Astrocyte (in vitro differentiated cells and primary cell): ENCODE results near the gene NBPF1. TPM values are rescaled to one million over a fixed set of nuclear protein-coding genes. Genes with fewer than 3 reads are reported as not detected.
"Not testable (repeated sequence)": the region's sequence is repeated elsewhere in the genome, so short reads cannot be mapped to it uniquely, and the experiment has no call there.

Experiments used
- DNase-seq: peaks from one replicate; pipeline ENCODE4 v3.0.0-alpha.2; 2010; ENCODE audit warnings: low read depth
- FAIRE-seq: peaks from 2 replicates; lab custom pipeline; 2011; peaks lifted over from hg19 to GRCh38; lab: Jason Lieb, UNC
- H2AFZ ChIP-seq: 2 replicates; pipeline ENCODE4 v1.6.0; 2012; ENCODE audit warnings: low read depth, low read length, inconsistent platforms
- H3K27ac ChIP-seq: 2 replicates; pipeline ENCODE4 v1.5.1; 2011; ENCODE audit warnings: low read depth, low read length, inconsistent platforms
- H3K27me3 ChIP-seq: 2 replicates; pipeline ENCODE4 v1.6.0; 2011; ENCODE audit warnings: low read length, inconsistent platforms; ENCODE audit not compliant: insufficient read depth
- H3K36me3 ChIP-seq: 2 replicates; pipeline ENCODE4 v1.5.1; 2011; ENCODE audit warnings: low read length, inconsistent platforms; ENCODE audit not compliant: insufficient read depth
- H3K4me1 ChIP-seq: 2 replicates; pipeline ENCODE4 v1.5.1; 2011; ENCODE audit warnings: low read length, inconsistent platforms; ENCODE audit not compliant: insufficient read depth
- H3K4me2 ChIP-seq: 2 replicates; pipeline ENCODE4 v1.6.0; 2012; ENCODE audit warnings: low read length, inconsistent platforms
- H3K4me3 ChIP-seq: 2 replicates; pipeline ENCODE4 v1.5.1; 2011; ENCODE audit warnings: low read depth, mild to moderate bottlenecking, low read length, inconsistent platforms; ENCODE audit not compliant: insufficient read depth
- H3K79me2 ChIP-seq: 2 replicates; pipeline ENCODE4 v1.6.0; 2012; ENCODE audit warnings: mild to moderate bottlenecking, low read length, inconsistent platforms; ENCODE audit not compliant: insufficient read depth
- H3K9ac ChIP-seq: 2 replicates; pipeline ENCODE4 v1.6.0; 2012; ENCODE audit warnings: mild to moderate bottlenecking, low read length, inconsistent platforms
- H3K9me3 ChIP-seq: 2 replicates; pipeline ENCODE4 v1.5.1; 2012; ENCODE audit warnings: low read depth, mild to moderate bottlenecking, low read length, inconsistent platforms; ENCODE audit not compliant: insufficient read depth
- H4K20me1 ChIP-seq: 2 replicates; pipeline ENCODE4 v1.6.0; 2012; ENCODE audit warnings: low read length, inconsistent platforms; ENCODE audit not compliant: insufficient read depth
- H3K27ac Mint-ChIP-seq: one replicate; pipeline ENCODE4 v1.8.0; 2021; ENCODE audit warnings: mild to moderate bottlenecking, mixed read lengths; ENCODE audit not compliant: unreplicated experiment
- H3K27me3 Mint-ChIP-seq: one replicate; pipeline ENCODE4 v1.8.0; 2021; ENCODE audit warnings: low read depth, mixed read lengths; ENCODE audit not compliant: unreplicated experiment
- H3K36me3 Mint-ChIP-seq: one replicate; pipeline ENCODE4 v1.8.0; 2021; ENCODE audit warnings: low read depth, mixed read lengths; ENCODE audit not compliant: unreplicated experiment
- H3K4me1 Mint-ChIP-seq: one replicate; pipeline ENCODE4 v1.8.0; 2021; ENCODE audit warnings: low read depth, mixed read lengths; ENCODE audit not compliant: unreplicated experiment
- H3K4me3 Mint-ChIP-seq: one replicate; pipeline ENCODE4 v1.8.0; 2021; ENCODE audit warnings: mild to moderate bottlenecking, moderate library complexity, mixed read lengths; ENCODE audit not compliant: unreplicated experiment
- H3K9me3 Mint-ChIP-seq: one replicate; pipeline ENCODE4 v1.8.0; 2021; ENCODE audit warnings: mild to moderate bottlenecking, mixed read lengths; ENCODE audit not compliant: unreplicated experiment
- CTCF ChIP-seq: IDR thresholded peaks from 2 replicates; pipeline ENCODE4 v1.5.1; 2011; ENCODE audit warnings: low read depth, mild to moderate bottlenecking, inconsistent platforms, low read length, moderate library complexity; ENCODE audit not compliant: insufficient read depth
- EZH2 ChIP-seq: IDR thresholded peaks from 2 replicates; pipeline ENCODE4 v1.6.1; 2012; ENCODE audit warnings: mild to moderate bottlenecking, low read length, inconsistent platforms; ENCODE audit not compliant: insufficient read depth
- total RNA-seq: library from RNA; stranded (reverse); gene quantifications from 2 replicates; pipeline ENCODE4 v1.2.1, GENCODE V29; 2021

NBPF1 gene
- total RNA-seq, 1 donor from 2014 or later = 23.1 TPM

- Histone ChIP-seq H3K4me2 (peak overlapping the region; percentile 89), H2AFZ (peak overlapping the region; percentile 99), H3K79me2 (peaks cover 45% of the 10 kb centered on the region), H3K4me1 (peaks cover 19% of the 10 kb centered on the region), H3K4me3 (peak overlapping the region; percentile 86), H3K9ac (peak overlapping the region; percentile 88), H3K27ac (peak overlapping the region; percentile 79)
- not testable (repeated sequence) for H3K27me3 ChIP-seq, H3K27ac Mint-ChIP-seq, H4K20me1 ChIP-seq, H3K4me1 Mint-ChIP-seq, FAIRE-seq, H3K36me3 ChIP-seq, H3K4me3 Mint-ChIP-seq, H3K9me3 ChIP-seq, H3K27me3 Mint-ChIP-seq, H3K9me3 Mint-ChIP-seq, H3K36me3 Mint-ChIP-seq
- TF ChIP-seq CTCF = peak; percentile 24
- peak; percentile 95 for DNase-seq
These were observed 31.3 kb upstream of the NBPF1 start for GRCh38 chr1:16644482-16645270.

GRCh38 chr1:16644193-16644481 lies 30.8 kb upstream of the NBPF1 start:
- Histone ChIP-seq H3K79me2 (peaks cover 51% of the 10 kb centered on the region), H2AFZ (peak overlapping the region; percentile 99), H3K4me2 (peak overlapping the region; percentile 89), H3K9me3 (no peaks in the 10 kb centered on the region), H3K27me3 (no peaks in the 10 kb centered on the region), H3K4me3 (peak overlapping the region; percentile 86), H3K4me1 (peaks cover 19% of the 10 kb centered on the region), H3K9ac (peak overlapping the region; percentile 88), H3K36me3 (no peaks in the 10 kb centered on the region), H4K20me1 (peaks cover 10% of the 10 kb centered on the region), H3K27ac (peak overlapping the region; percentile 79)
- Mint-ChIP-seq H3K27me3 (peaks cover 5% of the 10 kb centered on the region), H3K36me3 (no peaks in the 10 kb centered on the region), H3K4me1 (no peaks in the 10 kb centered on the region), H3K27ac (no peak overlapping the region), H3K4me3 (no peak overlapping the region), H3K9me3 (no peaks in the 10 kb centered on the region)
- TF ChIP-seq CTCF (no peak), EZH2 (peak; percentile 52)
- DNase-seq (no peak), FAIRE-seq (no peak)

GRCh38 chr1:16643476-16644192 lies 30.3 kb upstream of the NBPF1 start:
- H3K27ac ChIP-seq = peak overlapping the region; percentile 79
- H2AFZ ChIP-seq = peak overlapping the region; percentile 99
- H3K36me3 ChIP-seq, H3K27me3 ChIP-seq, H3K9me3 Mint-ChIP-seq, H3K4me3 Mint-ChIP-seq, DNase-seq, H3K27ac Mint-ChIP-seq, H3K27me3 Mint-ChIP-seq, H3K4me1 Mint-ChIP-seq, H3K9me3 ChIP-seq, H3K36me3 Mint-ChIP-seq, FAIRE-seq: not testable (repeated sequence)
- peak overlapping the region; percentile 86 for H3K4me3 ChIP-seq
- peaks cover 15% of the 10 kb centered on the region for H4K20me1 ChIP-seq
- peaks cover 55% of the 10 kb centered on the region for H3K79me2 ChIP-seq
- peaks cover 19% of the 10 kb centered on the region for H3K4me1 ChIP-seq
- peak overlapping the region; percentile 89 for H3K4me2 ChIP-seq
- peak overlapping the region; percentile 88 for H3K9ac ChIP-seq

GRCh38 chr1:16643001-16643411 lies 29.6 kb upstream of the NBPF1 start:
- not testable (repeated sequence) for FAIRE-seq, H3K27me3 ChIP-seq, H3K36me3 ChIP-seq, H2AFZ ChIP-seq, H3K9me3 ChIP-seq, H3K27ac ChIP-seq, H3K9me3 Mint-ChIP-seq, DNase-seq, H3K4me3 Mint-ChIP-seq, H3K27ac Mint-ChIP-seq, H3K36me3 Mint-ChIP-seq, H3K27me3 Mint-ChIP-seq, H3K4me1 Mint-ChIP-seq, H3K4me3 ChIP-seq
- Histone ChIP-seq H3K9ac (peak overlapping the region; percentile 2), H3K4me1 (peaks cover 19% of the 10 kb centered on the region), H4K20me1 (peaks cover 20% of the 10 kb centered on the region), H3K79me2 (peaks cover 61% of the 10 kb centered on the region), H3K4me2 (peak overlapping the region; percentile 89)
